Osteoblast (primary cell): ENCODE data around the gene SLC7A6. TPM values are rescaled to one million over a fixed set of nuclear protein-coding genes. Genes with fewer than 3 reads are reported as not detected.

Experiments used
- DNase-seq: peaks from one replicate; pipeline ENCODE4 v3.0.0; 2011; ENCODE audit warnings: low spot score, mixed read lengths; ENCODE audit not compliant: insufficient read length; ENCODE audit errors: missing footprints
- H2AFZ ChIP-seq: 2 replicates; pipeline ENCODE4 v1.6.0; 2011; ENCODE audit warnings: mild to moderate bottlenecking, low read length
- H3K27ac ChIP-seq: 2 replicates; pipeline ENCODE4 v1.5.1; 2011; ENCODE audit warnings: mild to moderate bottlenecking, low read depth, low read length, moderate library complexity
- H3K27me3 ChIP-seq: 2 replicates; pipeline ENCODE4 v1.6.0; 2012; ENCODE audit warnings: mild to moderate bottlenecking, control low read depth, inconsistent platforms, low read length, moderate library complexity; ENCODE audit not compliant: insufficient read depth
- H3K36me3 ChIP-seq: 2 replicates; pipeline ENCODE4 v1.5.1; 2011; ENCODE audit warnings: mild to moderate bottlenecking, low read length, control low read depth, moderate library complexity; ENCODE audit not compliant: insufficient read depth
- H3K4me1 ChIP-seq: 2 replicates; pipeline ENCODE4 v1.5.1; 2011; ENCODE audit warnings: mild to moderate bottlenecking, low read length, control low read depth, moderate library complexity; ENCODE audit not compliant: insufficient read depth
- H3K4me2 ChIP-seq: 2 replicates; pipeline ENCODE4 v1.6.0; 2011; ENCODE audit warnings: mild to moderate bottlenecking, low read length; ENCODE audit not compliant: insufficient read depth
- H3K4me3 ChIP-seq: fragments of 200-600 bp; sonication (generic); 3 replicates; pipeline ENCODE4 v1.5.1; 2012; ENCODE audit warnings: mild to moderate bottlenecking, low read length, inconsistent platforms; ENCODE audit not compliant: insufficient read depth
- H3K79me2 ChIP-seq: 2 replicates; pipeline ENCODE4 v1.6.0; 2012; ENCODE audit warnings: mild to moderate bottlenecking, low read length, control low read depth, inconsistent platforms; ENCODE audit not compliant: insufficient read depth
- H3K9me3 ChIP-seq: 2 replicates; pipeline ENCODE4 v1.5.1; 2011; ENCODE audit warnings: low read depth, low read length, control low read depth
- H4K20me1 ChIP-seq: 2 replicates; pipeline ENCODE4 v1.6.0; 2012; ENCODE audit warnings: mild to moderate bottlenecking, low read length, control low read depth; ENCODE audit not compliant: insufficient read depth
- total RNA-seq: library from RNA; depleted of rRNA; stranded (reverse); fragments of >200 nt; gene quantifications from 2 replicates; pipeline ENCODE4 v1.2.3, GENCODE V29; 2012
- TF ChIP-seq, protein P1 (sequence below): IDR thresholded peaks from 2 replicates; pipeline ENCODE4 v1.5.1; 2011; ENCODE audit warnings: mild to moderate bottlenecking, low read depth, low read length, moderate library complexity; ENCODE audit errors: extremely low read depth

The SLC7A6 gene
- total RNA-seq, 1 donor: 36.9 TPM

DNA sequence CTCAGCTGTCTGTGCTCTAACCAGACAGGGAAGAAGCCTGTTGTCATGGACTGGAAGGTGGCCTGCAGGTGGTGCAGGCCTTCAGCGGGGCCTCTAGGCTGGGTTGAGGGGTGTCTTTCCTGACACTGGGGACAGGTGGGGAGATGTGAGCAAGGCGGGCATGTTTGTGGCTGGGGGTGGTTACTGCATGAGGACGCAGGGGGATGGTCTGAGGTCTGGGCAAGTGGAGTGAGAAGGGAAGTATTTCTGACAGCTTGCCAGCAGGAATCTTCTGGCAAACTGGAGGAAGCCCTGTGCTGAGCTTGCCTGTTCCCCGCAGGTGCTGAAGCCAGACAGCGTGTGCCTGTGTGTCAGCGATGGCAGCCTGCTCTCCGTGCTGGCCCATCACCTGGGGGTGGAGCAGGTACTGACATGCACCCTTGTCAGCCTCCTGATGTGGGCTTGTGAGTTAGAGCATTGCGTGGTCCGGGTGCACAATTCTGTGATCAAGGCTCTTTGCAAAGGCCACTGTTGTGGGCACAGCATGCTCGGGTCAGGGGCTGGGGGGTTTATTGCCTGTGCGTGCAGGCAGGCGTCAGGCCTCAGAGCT, 82.7 kb downstream of the SLC7A6 start:
- TF ChIP-seq, protein P1, sequence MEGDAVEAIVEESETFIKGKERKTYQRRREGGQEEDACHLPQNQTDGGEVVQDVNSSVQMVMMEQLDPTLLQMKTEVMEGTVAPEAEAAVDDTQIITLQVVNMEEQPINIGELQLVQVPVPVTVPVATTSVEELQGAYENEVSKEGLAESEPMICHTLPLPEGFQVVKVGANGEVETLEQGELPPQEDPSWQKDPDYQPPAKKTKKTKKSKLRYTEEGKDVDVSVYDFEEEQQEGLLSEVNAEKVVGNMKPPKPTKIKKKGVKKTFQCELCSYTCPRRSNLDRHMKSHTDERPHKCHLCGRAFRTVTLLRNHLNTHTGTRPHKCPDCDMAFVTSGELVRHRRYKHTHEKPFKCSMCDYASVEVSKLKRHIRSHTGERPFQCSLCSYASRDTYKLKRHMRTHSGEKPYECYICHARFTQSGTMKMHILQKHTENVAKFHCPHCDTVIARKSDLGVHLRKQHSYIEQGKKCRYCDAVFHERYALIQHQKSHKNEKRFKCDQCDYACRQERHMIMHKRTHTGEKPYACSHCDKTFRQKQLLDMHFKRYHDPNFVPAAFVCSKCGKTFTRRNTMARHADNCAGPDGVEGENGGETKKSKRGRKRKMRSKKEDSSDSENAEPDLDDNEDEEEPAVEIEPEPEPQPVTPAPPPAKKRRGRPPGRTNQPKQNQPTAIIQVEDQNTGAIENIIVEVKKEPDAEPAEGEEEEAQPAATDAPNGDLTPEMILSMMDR: no peak

DNA sequence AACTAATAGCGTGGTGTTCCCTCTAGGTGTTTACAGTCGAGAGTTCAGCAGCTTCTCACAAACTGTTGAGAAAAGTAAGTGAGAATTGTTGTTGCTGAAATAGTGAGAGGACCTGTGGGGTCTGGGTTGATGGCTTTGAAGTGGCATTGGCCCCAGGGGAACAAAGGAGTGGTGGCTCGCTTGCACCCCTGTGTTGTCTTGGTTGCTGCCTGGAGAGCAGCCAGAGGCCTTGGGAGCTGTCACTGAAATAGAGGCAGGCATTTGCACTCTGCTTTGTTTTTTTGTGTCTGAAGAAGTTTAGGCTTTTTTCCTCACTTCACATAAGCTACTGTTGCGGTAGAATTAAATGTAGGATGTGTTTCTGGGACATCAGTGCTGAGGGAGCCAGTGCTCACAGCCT, 83.3 kb downstream of the SLC7A6 start:
- TF ChIP-seq, protein P1: no peak
- H2AFZ ChIP-seq: no peak overlapping the region
- H3K27ac ChIP-seq: no peak overlapping the region
- H3K4me3 ChIP-seq: no peak overlapping the region
- no peaks in the 10 kb centered on the region for H3K27me3 ChIP-seq
- no peaks in the 10 kb centered on the region for H3K4me1 ChIP-seq
- no peaks in the 10 kb centered on the region for H3K79me2 ChIP-seq
- DNase-seq: no peak
- no peaks in the 10 kb centered on the region for H3K9me3 ChIP-seq
- no peak overlapping the region for H3K4me2 ChIP-seq
- H3K36me3 ChIP-seq: peaks cover 43% of the 10 kb centered on the region
- H4K20me1 ChIP-seq: peaks cover 7% of the 10 kb centered on the region

More for the DNA sequence above, 82.7 kb downstream of the SLC7A6 start:
- no peaks in the 10 kb centered on the region for H3K4me1 ChIP-seq
- H3K27ac ChIP-seq: no peak overlapping the region
- no peak overlapping the region for H2AFZ ChIP-seq
- H3K36me3 ChIP-seq: peaks cover 48% of the 10 kb centered on the region
- H3K9me3 ChIP-seq: no peaks in the 10 kb centered on the region
- no peaks in the 10 kb centered on the region for H3K27me3 ChIP-seq
- no peaks in the 10 kb centered on the region for H3K79me2 ChIP-seq
- H4K20me1 ChIP-seq: peaks cover 4% of the 10 kb centered on the region
- no peak overlapping the region for H3K4me2 ChIP-seq
- no peak for DNase-seq
- H3K4me3 ChIP-seq: no peak overlapping the region

DNA sequence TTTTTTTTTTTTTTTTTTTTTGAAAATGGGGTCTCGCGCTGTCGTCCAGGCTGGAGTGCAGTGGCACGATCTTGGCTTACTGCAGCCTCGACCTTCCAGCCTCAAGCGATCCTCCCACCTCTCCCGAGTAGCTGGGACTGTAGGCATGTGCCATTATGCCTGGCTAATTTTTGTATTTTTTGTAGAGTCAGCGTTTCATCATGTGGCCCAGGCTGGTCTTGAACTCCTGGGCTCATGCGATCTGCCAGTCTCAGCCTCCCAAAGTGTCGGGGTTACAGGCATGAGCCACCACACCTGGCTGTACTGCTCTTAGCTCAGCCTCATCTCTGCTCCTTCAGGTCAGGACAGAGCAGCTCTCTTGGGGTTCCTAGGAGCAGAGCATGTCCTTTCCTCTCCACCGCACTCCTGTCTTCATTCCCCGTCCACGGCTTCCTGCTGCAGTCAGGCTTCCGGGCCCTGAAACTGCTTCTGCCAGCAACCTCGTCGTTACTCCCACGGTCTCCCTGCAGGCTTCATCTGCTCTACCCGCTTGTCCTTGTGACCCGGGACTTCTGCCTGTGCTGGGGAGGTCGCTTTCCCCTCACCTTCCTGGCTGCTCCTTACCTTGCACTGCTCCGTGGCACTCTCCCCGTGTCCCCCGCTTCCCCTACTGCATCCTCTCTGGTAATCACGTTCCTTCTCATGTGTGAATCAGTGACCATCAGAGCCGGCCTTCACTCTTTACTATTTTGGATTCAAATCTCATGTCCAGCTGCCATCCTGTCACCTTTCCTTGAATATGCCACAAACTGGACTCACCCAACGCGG, 84.5 kb downstream of the SLC7A6 start:
- no peak overlapping the region for H2AFZ ChIP-seq
- TF ChIP-seq, protein P1: no peak
- no peaks in the 10 kb centered on the region for H3K27me3 ChIP-seq
- H4K20me1 ChIP-seq: peaks cover 7% of the 10 kb centered on the region
- H3K79me2 ChIP-seq: no peaks in the 10 kb centered on the region
- no peaks in the 10 kb centered on the region for H3K4me1 ChIP-seq
- no peaks in the 10 kb centered on the region for H3K9me3 ChIP-seq
- no peak overlapping the region for H3K4me3 ChIP-seq
- peaks cover 49% of the 10 kb centered on the region for H3K36me3 ChIP-seq
- no peak overlapping the region for H3K27ac ChIP-seq
- H3K4me2 ChIP-seq: no peak overlapping the region
- DNase-seq: peak; percentile 8

DNA sequence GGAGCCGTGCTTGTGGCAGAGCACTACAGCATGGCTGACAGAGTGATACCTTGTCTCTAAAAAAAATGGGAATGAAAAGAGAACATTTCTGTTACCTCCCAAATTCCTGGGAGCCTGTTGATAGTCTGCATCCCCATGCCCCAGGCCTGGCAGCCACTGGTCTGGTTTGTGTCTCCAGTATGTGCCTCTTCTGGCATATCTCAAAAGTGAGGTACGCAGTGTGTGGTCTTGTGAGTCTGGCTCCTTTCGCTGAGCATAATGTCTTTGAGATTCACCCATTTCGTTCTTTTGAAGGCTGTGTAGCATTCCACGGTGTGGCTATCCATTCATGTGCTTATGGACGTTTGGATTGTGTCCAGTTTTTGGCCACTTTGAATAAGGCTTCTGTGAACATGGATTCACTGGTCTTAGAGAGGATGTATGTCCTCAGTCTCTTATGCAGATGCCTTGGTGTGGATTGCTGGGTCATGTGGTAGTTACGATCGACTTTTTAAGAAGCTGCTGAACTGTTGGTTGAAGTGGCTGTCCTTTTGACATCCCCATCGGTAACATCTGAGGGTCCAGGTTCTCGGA, 85.6 kb downstream of the SLC7A6 start:
- Histone ChIP-seq H2AFZ (no peak overlapping the region), H3K4me3 (no peak overlapping the region), H3K9me3 (no peaks in the 10 kb centered on the region), H3K79me2 (no peaks in the 10 kb centered on the region), H3K27me3 (no peaks in the 10 kb centered on the region), H3K4me1 (no peaks in the 10 kb centered on the region), H3K36me3 (peaks cover 57% of the 10 kb centered on the region), H4K20me1 (peaks cover 7% of the 10 kb centered on the region), H3K4me2 (no peak overlapping the region), H3K27ac (no peak overlapping the region)
- TF ChIP-seq, protein P1: no peak
- DNase-seq: no peak
